HFFc6 (cell line): ENCODE results near the gene MNT. TPM values are rescaled to one million over a fixed set of nuclear protein-coding genes. Genes with fewer than 3 reads are reported as not detected.
"Not testable (repeated sequence)": the region's sequence is repeated elsewhere in the genome, so short reads cannot be mapped to it uniquely, and the experiment has no call there.

Source experiments
- DNase-seq: peaks from one replicate; pipeline ENCODE4 v3.0.0-alpha.2; 2018
- H3K27ac Mint-ChIP-seq: 2 replicates; pipeline ENCODE4 v1.8.0; 2020; ENCODE audit warnings: mild to moderate bottlenecking, mixed read lengths
- H3K27me3 Mint-ChIP-seq: 2 replicates; pipeline ENCODE4 v1.8.0; 2021; ENCODE audit warnings: mild to moderate bottlenecking, moderate library complexity, mixed read lengths; ENCODE audit not compliant: insufficient read depth
- H3K36me3 Mint-ChIP-seq: 2 replicates; pipeline ENCODE4 v1.8.0; 2021; ENCODE audit warnings: low read depth, mixed read lengths
- H3K4me1 Mint-ChIP-seq: 2 replicates; pipeline ENCODE4 v1.8.0; 2020; ENCODE audit warnings: low read depth, mixed read lengths
- H3K4me3 Mint-ChIP-seq: 2 replicates; pipeline ENCODE4 v1.8.0; 2020; ENCODE audit warnings: mild to moderate bottlenecking, moderate library complexity, mixed read lengths
- H3K9me3 Mint-ChIP-seq: 2 replicates; pipeline ENCODE4 v1.8.0; 2020; ENCODE audit warnings: mild to moderate bottlenecking, mixed read lengths
- total RNA-seq, 6 experiments: library from RNA; stranded (reverse); fragmentation: NEBNext Ultra II Directional; extraction: Animal tissue kit (Norgen Biotek cat#: 25700); gene quantifications; 2 replicates in 1 of 6; 3 replicates in 5 of 6; pipeline ENCODE4 v1.2.3, GENCODE V29; 2021
- TF ChIP-seq, protein P1 (sequence below): fragments of 200-600 bp; sonication (generic); IDR thresholded peaks from 2 replicates; pipeline ENCODE4 v1.5.0; 2021; ENCODE audit warnings: antibody characterized with exemption, mild to moderate bottlenecking

Gene MNT
- total RNA-seq, 6 experiments from 2014 or later: 19.4 to 25.4 (median 21.9) TPM

DNA sequence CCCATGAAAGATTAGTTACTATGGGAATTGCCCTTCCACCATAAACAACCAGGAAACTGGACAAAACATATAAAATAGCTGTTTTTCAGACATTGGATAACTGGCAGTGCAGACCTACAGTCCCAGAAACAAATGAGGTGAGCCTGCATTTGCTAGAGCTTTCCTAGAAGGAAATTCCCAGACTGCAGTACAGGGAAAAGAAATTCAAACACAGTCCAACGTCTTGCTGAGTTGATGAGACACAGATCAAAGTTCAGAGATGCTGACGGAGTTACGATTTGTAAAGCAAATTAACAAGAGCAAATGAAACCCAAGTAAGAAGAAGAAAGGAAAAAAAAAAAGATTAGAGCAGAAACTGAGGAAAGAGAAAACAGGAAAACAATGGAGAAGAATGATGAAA, 41.3 kb upstream of the MNT start:
- H3K27me3 Mint-ChIP-seq: no peaks in the 10 kb centered on the region
- no peak overlapping the region for H3K4me3 Mint-ChIP-seq
- H3K9me3 Mint-ChIP-seq: peaks cover 6% of the 10 kb centered on the region; the same call in 1 of the 2 replicates
- peaks cover 23% of the 10 kb centered on the region for H3K36me3 Mint-ChIP-seq
- TF ChIP-seq, protein P1, sequence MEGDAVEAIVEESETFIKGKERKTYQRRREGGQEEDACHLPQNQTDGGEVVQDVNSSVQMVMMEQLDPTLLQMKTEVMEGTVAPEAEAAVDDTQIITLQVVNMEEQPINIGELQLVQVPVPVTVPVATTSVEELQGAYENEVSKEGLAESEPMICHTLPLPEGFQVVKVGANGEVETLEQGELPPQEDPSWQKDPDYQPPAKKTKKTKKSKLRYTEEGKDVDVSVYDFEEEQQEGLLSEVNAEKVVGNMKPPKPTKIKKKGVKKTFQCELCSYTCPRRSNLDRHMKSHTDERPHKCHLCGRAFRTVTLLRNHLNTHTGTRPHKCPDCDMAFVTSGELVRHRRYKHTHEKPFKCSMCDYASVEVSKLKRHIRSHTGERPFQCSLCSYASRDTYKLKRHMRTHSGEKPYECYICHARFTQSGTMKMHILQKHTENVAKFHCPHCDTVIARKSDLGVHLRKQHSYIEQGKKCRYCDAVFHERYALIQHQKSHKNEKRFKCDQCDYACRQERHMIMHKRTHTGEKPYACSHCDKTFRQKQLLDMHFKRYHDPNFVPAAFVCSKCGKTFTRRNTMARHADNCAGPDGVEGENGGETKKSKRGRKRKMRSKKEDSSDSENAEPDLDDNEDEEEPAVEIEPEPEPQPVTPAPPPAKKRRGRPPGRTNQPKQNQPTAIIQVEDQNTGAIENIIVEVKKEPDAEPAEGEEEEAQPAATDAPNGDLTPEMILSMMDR: no peak
- DNase-seq: no peak
- peaks cover 6% of the 10 kb centered on the region; the same call in 1 of the 2 replicates for H3K4me1 Mint-ChIP-seq
- H3K27ac Mint-ChIP-seq: no peak overlapping the region

DNA sequence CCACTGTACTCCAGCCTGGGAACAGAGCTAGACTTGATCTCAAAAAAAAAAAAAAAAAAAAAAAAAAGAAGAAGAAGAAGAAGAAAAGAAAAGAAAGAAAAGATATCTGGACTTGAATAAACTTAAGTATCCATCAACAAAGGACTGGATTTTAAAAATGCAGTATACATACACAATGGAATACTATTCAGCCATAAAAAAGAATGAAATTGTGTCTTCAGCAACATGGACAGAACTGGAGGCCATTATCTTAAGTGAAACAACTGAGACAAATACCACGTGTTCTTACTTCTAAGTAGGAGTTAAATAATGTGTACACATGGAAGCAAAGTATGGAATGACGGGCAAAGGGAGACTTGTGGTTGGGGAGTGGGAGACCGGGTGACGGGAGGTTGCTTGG, 40.1 kb upstream of the MNT start:
- peaks cover 6% of the 10 kb centered on the region; the same call in 1 of the 2 replicates for H3K4me1 Mint-ChIP-seq
- TF ChIP-seq, protein P1: no peak
- peaks cover 26% of the 10 kb centered on the region for H3K36me3 Mint-ChIP-seq
- no peak for DNase-seq
- no peak overlapping the region for H3K27ac Mint-ChIP-seq
- H3K27me3 Mint-ChIP-seq: no peaks in the 10 kb centered on the region
- H3K4me3 Mint-ChIP-seq: no peak overlapping the region
- H3K9me3 Mint-ChIP-seq: peaks cover 2% of the 10 kb centered on the region; the same call in 1 of the 2 replicates

DNA sequence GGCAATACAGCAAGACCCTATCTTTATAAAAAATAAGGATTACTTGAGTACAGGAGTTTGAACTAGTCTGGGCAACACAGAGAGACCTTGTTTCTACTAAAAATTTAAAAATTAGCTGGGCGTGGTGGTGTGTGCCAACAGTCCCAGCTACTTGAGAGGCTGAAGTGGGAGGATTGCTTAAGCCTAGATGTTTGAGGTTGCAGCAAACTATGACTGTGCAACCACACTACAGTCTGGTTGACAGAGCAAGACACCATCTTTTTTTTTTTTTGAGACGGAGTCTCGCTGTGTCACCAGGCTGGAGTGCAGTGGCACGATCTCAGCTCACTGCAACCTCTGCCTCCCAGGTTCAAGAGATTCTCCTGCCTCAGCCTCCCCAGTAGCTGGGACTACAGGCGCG, 39.1 kb upstream of the MNT start:
- not testable (repeated sequence) for H3K9me3 Mint-ChIP-seq, H3K4me3 Mint-ChIP-seq, H3K4me1 Mint-ChIP-seq, H3K27me3 Mint-ChIP-seq, H3K27ac Mint-ChIP-seq
- H3K36me3 Mint-ChIP-seq: peaks cover 24% of the 10 kb centered on the region
- DNase-seq: peak; percentile 21

DNA sequence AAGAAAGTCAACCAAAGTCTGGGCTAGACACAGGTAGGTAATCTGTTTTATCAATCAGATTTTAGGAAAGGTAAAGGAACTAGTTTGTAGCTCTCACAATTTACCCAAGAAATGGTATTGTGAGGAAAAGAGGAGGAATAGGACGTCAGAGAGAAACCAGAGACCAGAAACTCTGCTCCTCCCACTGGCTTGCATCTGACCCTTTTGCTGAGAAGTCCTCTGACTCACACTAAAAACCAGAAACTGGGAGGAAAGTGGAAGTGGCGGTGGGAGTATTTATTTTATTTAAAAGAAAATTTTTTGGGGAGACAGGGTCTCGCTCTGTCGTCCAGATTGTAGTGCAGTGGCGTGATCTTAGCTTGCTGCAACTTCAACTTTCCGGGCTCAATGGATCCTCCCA, 38.0 kb upstream of the MNT start:
- no peak overlapping the region for H3K4me3 Mint-ChIP-seq
- peaks cover 25% of the 10 kb centered on the region for H3K36me3 Mint-ChIP-seq
- peaks cover 21% of the 10 kb centered on the region for H3K4me1 Mint-ChIP-seq
- TF ChIP-seq, protein P1: no peak
- peak overlapping the region; percentile 3; the same call in 1 of the 2 replicates for H3K27ac Mint-ChIP-seq
- H3K27me3 Mint-ChIP-seq: no peaks in the 10 kb centered on the region
- no peak for DNase-seq
- H3K9me3 Mint-ChIP-seq: no peaks in the 10 kb centered on the region

DNA sequence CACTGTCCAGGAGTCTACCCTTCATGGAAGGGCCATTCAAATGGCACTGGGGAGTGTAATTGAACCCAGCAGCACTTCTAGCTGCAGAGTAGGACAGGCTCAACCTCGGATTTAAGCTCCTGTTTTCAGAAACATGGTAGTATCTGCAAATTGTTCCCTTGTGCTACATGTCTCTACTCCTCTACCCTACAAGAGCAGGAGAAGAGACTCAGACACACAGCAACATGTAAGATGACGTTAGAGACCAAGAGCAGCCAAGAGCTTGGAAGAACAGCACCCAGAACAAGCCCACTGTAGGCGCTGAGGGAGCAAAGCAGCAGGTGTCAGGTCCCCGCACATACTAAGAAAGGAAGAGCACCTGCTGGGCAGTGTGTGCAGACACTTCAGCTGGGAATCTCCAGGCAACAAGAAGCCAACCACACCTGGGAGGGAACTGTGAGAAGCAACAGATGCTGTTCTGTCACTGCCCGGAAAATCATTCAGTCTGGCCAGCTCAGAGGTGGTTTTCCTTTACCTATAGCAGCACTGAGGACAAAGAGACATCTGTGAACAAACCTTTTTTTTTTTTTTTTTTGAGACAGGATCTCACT, 35.6 kb upstream of the MNT start:
- Mint-ChIP-seq H3K4me3 (no peak overlapping the region), H3K36me3 (peaks cover 37% of the 10 kb centered on the region), H3K27ac (no peak overlapping the region), H3K27me3 (no peaks in the 10 kb centered on the region), H3K9me3 (no peaks in the 10 kb centered on the region), H3K4me1 (peaks cover 25% of the 10 kb centered on the region)
- DNase-seq: no peak
- TF ChIP-seq, protein P1: no peak

DNA sequence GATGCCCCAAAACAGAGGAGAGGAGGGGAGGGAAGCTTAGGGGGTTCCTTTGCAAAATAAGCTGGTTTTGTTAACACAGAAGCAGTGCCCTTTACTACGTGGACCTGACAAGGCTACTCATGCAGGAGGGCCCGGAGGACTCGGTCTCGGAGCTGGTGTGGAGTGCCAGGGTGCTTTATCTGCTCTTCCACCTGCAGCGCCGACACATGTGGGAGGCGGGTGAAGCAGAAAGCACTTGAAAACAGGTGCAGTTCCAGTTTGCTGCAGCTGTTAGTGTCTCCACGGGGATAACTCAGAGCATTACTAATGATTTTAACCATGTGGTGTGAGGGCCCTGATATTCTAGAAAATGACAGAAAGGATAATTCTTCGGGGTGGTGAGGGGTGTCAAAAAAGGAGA, 35.0 kb upstream of the MNT start:
- Mint-ChIP-seq H3K9me3 (no peaks in the 10 kb centered on the region), H3K27me3 (no peaks in the 10 kb centered on the region), H3K27ac (no peak overlapping the region), H3K4me1 (peaks cover 25% of the 10 kb centered on the region), H3K36me3 (peaks cover 31% of the 10 kb centered on the region), H3K4me3 (no peak overlapping the region)
- TF ChIP-seq, protein P1: no peak
- DNase-seq: no peak
